ENCODE measurements around the gene MED13L.

The MED13L gene

DNA sequence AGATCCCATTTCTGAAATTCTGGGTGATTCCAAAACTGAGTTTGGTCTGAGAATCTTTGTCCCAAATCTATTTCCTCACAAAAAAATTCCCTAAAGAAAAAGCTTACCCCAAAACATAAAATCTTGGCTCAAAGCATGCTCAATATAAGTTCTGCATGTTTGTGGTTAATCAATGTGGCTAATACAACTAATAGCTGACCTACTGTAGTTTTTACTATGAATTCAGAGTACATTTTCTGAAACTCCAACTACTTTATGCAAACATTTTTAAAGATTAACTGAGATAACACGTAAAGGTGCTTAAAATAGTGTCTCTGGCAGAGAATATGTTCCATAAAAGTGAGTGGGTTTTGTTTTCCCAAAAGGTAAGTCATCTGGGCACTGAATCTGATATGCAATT is 133.1 kb downstream of the MED13L start:
- Histone ChIP-seq H3K4me3 (ENCODE audit: insufficient read depth, low read length, poor library complexity, severe bottlenecking) (no peak overlapping the region), H3K27me3 (ENCODE audit: low read length) (no peaks in the 10 kb centered on the region), H3F3A (ENCODE audit: insufficient read depth) (no peaks in the 10 kb centered on the region), H3K9me2 (replicated peaks; ENCODE audit: insufficient read depth, low read length) (no peaks in the 10 kb centered on the region), H3K4me2 (ENCODE audit: low read depth, low read length, poor library complexity, severe bottlenecking) (no peak overlapping the region), H3K27ac (ENCODE audit: low read depth, low read length) (no peak overlapping the region), H4K20me1 (ENCODE audit: low read depth, low read length) (peaks cover 7% of the 10 kb centered on the region; the same call in 1 of the 2 replicates), H2AFZ (ENCODE audit: low read depth, low read length, severe bottlenecking) (no peak overlapping the region), H3K9me3 (ENCODE audit: insufficient read depth, low read length) (no peaks in the 10 kb centered on the region), H3K36me3 (ENCODE audit: low read length) (no peaks in the 10 kb centered on the region), H3K9ac (ENCODE audit: low read length) (no peak overlapping the region), H3K79me2 (ENCODE audit: insufficient read depth, low read length) (no peaks in the 10 kb centered on the region)
- no peak for TF ChIP-seq EZH2phosphoT487 (conservative IDR thresholded peaks at IDR 0.05; ENCODE audit: low read length)
- TF ChIP-seq, protein P1, sequence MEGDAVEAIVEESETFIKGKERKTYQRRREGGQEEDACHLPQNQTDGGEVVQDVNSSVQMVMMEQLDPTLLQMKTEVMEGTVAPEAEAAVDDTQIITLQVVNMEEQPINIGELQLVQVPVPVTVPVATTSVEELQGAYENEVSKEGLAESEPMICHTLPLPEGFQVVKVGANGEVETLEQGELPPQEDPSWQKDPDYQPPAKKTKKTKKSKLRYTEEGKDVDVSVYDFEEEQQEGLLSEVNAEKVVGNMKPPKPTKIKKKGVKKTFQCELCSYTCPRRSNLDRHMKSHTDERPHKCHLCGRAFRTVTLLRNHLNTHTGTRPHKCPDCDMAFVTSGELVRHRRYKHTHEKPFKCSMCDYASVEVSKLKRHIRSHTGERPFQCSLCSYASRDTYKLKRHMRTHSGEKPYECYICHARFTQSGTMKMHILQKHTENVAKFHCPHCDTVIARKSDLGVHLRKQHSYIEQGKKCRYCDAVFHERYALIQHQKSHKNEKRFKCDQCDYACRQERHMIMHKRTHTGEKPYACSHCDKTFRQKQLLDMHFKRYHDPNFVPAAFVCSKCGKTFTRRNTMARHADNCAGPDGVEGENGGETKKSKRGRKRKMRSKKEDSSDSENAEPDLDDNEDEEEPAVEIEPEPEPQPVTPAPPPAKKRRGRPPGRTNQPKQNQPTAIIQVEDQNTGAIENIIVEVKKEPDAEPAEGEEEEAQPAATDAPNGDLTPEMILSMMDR (IDR thresholded peaks at IDR 0.05; ENCODE audit: insufficient read depth, low read length, poor library complexity, severe bottlenecking): no peak

DNA sequence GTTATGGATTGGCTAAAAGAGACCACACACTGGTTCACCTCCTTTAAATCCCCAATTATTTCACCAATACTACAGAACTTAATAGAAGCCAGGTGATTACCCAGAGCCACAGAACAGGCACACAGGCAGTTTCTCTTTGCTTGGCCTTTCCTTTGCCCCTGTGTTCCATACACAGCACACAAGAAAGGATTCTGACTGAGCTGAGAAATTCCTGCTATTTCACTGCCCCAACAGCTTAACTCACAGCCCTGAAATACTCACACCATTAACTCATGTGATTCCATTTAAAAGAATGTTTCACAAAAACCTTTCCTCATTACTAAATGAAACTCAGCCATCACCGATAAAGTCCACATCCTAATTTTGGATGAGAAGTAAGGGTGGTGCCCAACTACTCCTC is 133.6 kb downstream of the MED13L start:
- Histone ChIP-seq H3K27ac (ENCODE audit: low read depth, low read length) (no peak overlapping the region), H3K9me2 (replicated peaks; ENCODE audit: insufficient read depth, low read length) (no peaks in the 10 kb centered on the region), H3K27me3 (ENCODE audit: low read length) (no peaks in the 10 kb centered on the region), H4K20me1 (ENCODE audit: low read depth, low read length) (peaks cover 7% of the 10 kb centered on the region; the same call in 1 of the 2 replicates), H3K9me3 (ENCODE audit: insufficient read depth, low read length) (no peaks in the 10 kb centered on the region), H3K79me2 (ENCODE audit: insufficient read depth, low read length) (no peaks in the 10 kb centered on the region), H2AFZ (ENCODE audit: low read depth, low read length, severe bottlenecking) (no peak overlapping the region), H3K4me3 (ENCODE audit: insufficient read depth, low read length, poor library complexity, severe bottlenecking) (no peak overlapping the region), H3K36me3 (ENCODE audit: low read length) (no peaks in the 10 kb centered on the region), H3K4me2 (ENCODE audit: low read depth, low read length, poor library complexity, severe bottlenecking) (no peak overlapping the region), H3F3A (ENCODE audit: insufficient read depth) (no peaks in the 10 kb centered on the region), H3K9ac (ENCODE audit: low read length) (no peak overlapping the region)
- TF ChIP-seq, protein P1 (IDR thresholded peaks at IDR 0.05; ENCODE audit: insufficient read depth, low read length, poor library complexity, severe bottlenecking): no peak
- no peak for TF ChIP-seq EZH2phosphoT487 (conservative IDR thresholded peaks at IDR 0.05; ENCODE audit: low read length)

DNA sequence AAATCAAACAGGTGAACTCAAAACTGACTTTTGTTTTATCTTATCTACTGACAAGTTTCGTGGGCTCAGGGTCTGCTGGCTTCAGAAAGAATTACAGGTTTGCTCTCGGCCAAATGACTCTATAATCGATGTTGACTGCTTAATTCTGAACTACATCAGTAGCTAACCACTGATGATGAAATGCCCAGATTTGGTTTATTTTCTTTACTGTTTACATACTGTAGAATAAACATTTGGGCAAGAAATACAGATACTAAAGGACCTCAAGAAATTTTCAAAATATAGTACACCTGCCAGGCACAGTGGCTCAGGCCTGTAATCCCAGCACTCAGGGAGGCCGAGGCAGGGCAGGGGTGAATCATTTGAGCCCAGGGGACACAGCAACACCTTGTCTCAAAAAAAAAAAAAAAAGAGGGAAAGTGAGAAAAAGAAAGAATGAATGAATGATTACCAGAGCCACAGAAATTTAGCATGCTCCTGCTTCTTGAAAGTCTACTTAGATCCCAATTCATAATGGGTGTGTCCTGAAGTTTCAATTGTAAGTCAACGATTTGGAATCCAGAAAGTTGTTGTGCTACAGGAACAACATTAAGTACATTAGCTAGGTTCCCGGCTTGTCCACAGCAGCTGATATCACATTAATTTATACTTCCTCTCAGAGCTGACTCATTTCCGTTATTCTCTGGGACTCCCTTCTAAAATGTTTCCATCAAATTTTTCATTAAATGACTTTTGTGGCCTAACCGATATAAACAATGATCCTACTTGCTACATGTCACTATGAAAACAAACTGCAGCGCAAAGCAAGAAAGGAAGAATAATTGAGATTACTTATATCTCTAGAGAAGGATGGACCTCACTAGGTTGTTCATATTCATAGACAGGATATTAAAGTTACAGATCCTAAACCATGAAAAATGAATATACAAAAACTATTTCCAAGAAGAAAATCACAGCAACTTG is 134.3 kb downstream of the MED13L start:
- Histone ChIP-seq H3K9me2 (replicated peaks; ENCODE audit: insufficient read depth, low read length) (no peaks in the 10 kb centered on the region), H2AFZ (ENCODE audit: low read depth, low read length, severe bottlenecking) (no peak overlapping the region), H3K4me2 (ENCODE audit: low read depth, low read length, poor library complexity, severe bottlenecking) (no peak overlapping the region), H3K9me3 (ENCODE audit: insufficient read depth, low read length) (no peaks in the 10 kb centered on the region), H4K20me1 (ENCODE audit: low read depth, low read length) (peaks cover 7% of the 10 kb centered on the region; the same call in 1 of the 2 replicates), H3K79me2 (ENCODE audit: insufficient read depth, low read length) (no peaks in the 10 kb centered on the region), H3K27me3 (ENCODE audit: low read length) (no peaks in the 10 kb centered on the region), H3K36me3 (ENCODE audit: low read length) (no peaks in the 10 kb centered on the region), H3K27ac (ENCODE audit: low read depth, low read length) (no peak overlapping the region), H3K9ac (ENCODE audit: low read length) (no peak overlapping the region), H3K4me3 (ENCODE audit: insufficient read depth, low read length, poor library complexity, severe bottlenecking) (no peak overlapping the region), H3F3A (ENCODE audit: insufficient read depth) (no peaks in the 10 kb centered on the region)
- TF ChIP-seq, protein P1 (IDR thresholded peaks at IDR 0.05; ENCODE audit: insufficient read depth, low read length, poor library complexity, severe bottlenecking): no peak
- no peak for TF ChIP-seq EZH2phosphoT487 (conservative IDR thresholded peaks at IDR 0.05; ENCODE audit: low read length)

Measured in SU-DHL-6 (cell line).